K562 (cell line): ENCODE results near the gene TTBK1. TPM values are rescaled to one million over a fixed set of nuclear protein-coding genes. Genes with fewer than 3 reads are reported as not detected.
A peak's percentile ranks its signal among the peaks of the same experiment; 100 is the strongest.

ENCODE experiments used
- ARNT ChIP-seq, 2 experiments: fragments of 450-650 bp; IDR thresholded peaks; 2 replicates each; pipeline ENCODE4 v1.6.1; 2016; ENCODE audit warnings: mild to moderate bottlenecking in 1 of 2
- DPF2 ChIP-seq: fragments of 450-650 bp; IDR thresholded peaks from 2 replicates; pipeline ENCODE4 v1.6.1; 2016
- GATAD2A ChIP-seq: fragments of 450-650 bp; IDR thresholded peaks from 2 replicates; pipeline ENCODE4 v1.6.1; 2017
- MYBL2 ChIP-seq, 2 experiments: fragments of 450-650 bp in 1 of 2; sonication (generic) in 1 of 2; formaldehyde crosslinking in 1 of 2; IDR thresholded peaks; 2 replicates each; pipeline versions ENCODE4 v1.6.1 to v1.8.1; 2017 to 2022; ENCODE audit warnings: borderline replicate concordance in 1 of 2, inconsistent platforms in 1 of 2, low read depth in 1 of 2, mild to moderate bottlenecking in 1 of 2, missing genetic modification reagents in 1 of 2, moderate library complexity in 1 of 2
- PHF20 ChIP-seq: fragments of 450-650 bp; IDR thresholded peaks from 2 replicates; pipeline ENCODE4 v1.6.1; 2018; ENCODE audit not compliant: partially characterized antibody
- PHTF2 ChIP-seq: fragments of 250-450 bp; sonication (Bioruptor Pico); IDR thresholded peaks from 2 replicates; pipeline ENCODE4 v1.5.0; 2021; ENCODE audit warnings: mild to moderate bottlenecking
- POLR2G ChIP-seq: fragments of 200-400 bp; formaldehyde crosslinking; IDR thresholded peaks from 2 replicates; pipeline ENCODE4 v1.6.1; 2017; ENCODE audit warnings: low read depth, mild to moderate bottlenecking, antibody characterized with exemption, low read length, moderate library complexity
- RAD21 ChIP-seq, 2 experiments: fragments of 250-450 bp in 1 of 2; fragments of 450-650 bp in 1 of 2; sonication (Bioruptor Pico) in 1 of 2; formaldehyde crosslinking in 1 of 2; IDR thresholded peaks in 1 of 2; conservative IDR thresholded peaks in 1 of 2; 2 replicates each; pipeline versions ENCODE4 v1.4.0 to v1.8.0; 2020 to 2022; ENCODE audit warnings: mild to moderate bottlenecking in 2 of 2, moderate library complexity in 1 of 2
- SPI1 ChIP-seq: IDR thresholded peaks from 2 replicates; pipeline ENCODE4 v1.6.1; 2011; ENCODE audit warnings: low read depth, low read length, control low read depth, borderline replicate concordance
- ZNF184 ChIP-seq: sonication (generic); formaldehyde crosslinking; IDR thresholded peaks from 2 replicates; pipeline ENCODE4 v1.5.0; 2020; ENCODE audit warnings: missing genetic modification reagents
- ZNF217 ChIP-seq: sonication (generic); formaldehyde crosslinking; IDR thresholded peaks from 2 replicates; pipeline ENCODE4 v1.8.0; 2022; ENCODE audit warnings: mild to moderate bottlenecking, missing genetic modification reagents
- ZNF316 ChIP-seq: fragments of 450-650 bp; IDR thresholded peaks from 2 replicates; pipeline ENCODE4 v1.6.1; 2016
- ZNF431 ChIP-seq: sonication (generic); formaldehyde crosslinking; IDR thresholded peaks from 2 replicates; pipeline ENCODE4 v1.8.0; 2022; ENCODE audit warnings: mild to moderate bottlenecking, missing genetic modification reagents
- ZNF668 ChIP-seq: fragments of 250-450 bp; sonication (Bioruptor Pico); IDR thresholded peaks from 2 replicates; pipeline ENCODE4 v1.8.0; 2022; ENCODE audit warnings: mild to moderate bottlenecking, inconsistent platforms
- polyA plus RNA-seq, 8 experiments: library from polyadenylated mRNA; depleted of rRNA in 4 of 8; stranded (reverse) in 5 of 8; unstranded in 3 of 8; fragments of >200 nt; fragmentation: Nextera tagmentation in 2 of 8; fragmentation: Illumina TruSeq in 1 of 8; extraction: Ambion mirVana in 2 of 8; extraction: Trizol in 1 of 8; gene quantifications; 2 replicates each; pipeline versions ENCODE4 v1.2.1 to v1.2.3, GENCODE V29; 2011 to 2014; ENCODE audit warnings: inconsistent platforms in 1 of 8, missing spikeins in 1 of 8
- total RNA-seq, 7 experiments: library from RNA; depleted of rRNA in 6 of 7; stranded (reverse); fragments of >200 nt in 6 of 7; fragmentation: Illumina TruSeq in 2 of 7; extraction: Trizol in 2 of 7; gene quantifications; 2 replicates each; pipeline versions ENCODE4 v1.2.1 to v1.2.3, GENCODE V29; 2011 to 2021; ENCODE audit warnings: low replicate concordance in 1 of 7
- TF ChIP-seq, protein P1 (sequence below): fragments of 450-650 bp; formaldehyde crosslinking; conservative IDR thresholded peaks from 2 replicates; pipeline ENCODE4 v1.4.0; 2022; ENCODE audit warnings: mild to moderate bottlenecking, missing genetic modification characterization
- TF ChIP-seq, protein P2 (sequence below), 2 experiments: IDR thresholded peaks in 1 of 2; conservative IDR thresholded peaks in 1 of 2; 2 replicates each; pipeline ENCODE4 v1.6.1; 2016; ENCODE audit warnings: low read depth in 2 of 2, mild to moderate bottlenecking in 1 of 2, missing compliant biosample characterization in 1 of 2, missing genetic modification characterization in 1 of 2, moderate library complexity in 1 of 2

Gene TTBK1
- total and polyA plus RNA-seq, 9 of the 15 experiments (the other 6 are each of a cell fraction or from before 2014, with no cell fraction given): not detected

DNA sequence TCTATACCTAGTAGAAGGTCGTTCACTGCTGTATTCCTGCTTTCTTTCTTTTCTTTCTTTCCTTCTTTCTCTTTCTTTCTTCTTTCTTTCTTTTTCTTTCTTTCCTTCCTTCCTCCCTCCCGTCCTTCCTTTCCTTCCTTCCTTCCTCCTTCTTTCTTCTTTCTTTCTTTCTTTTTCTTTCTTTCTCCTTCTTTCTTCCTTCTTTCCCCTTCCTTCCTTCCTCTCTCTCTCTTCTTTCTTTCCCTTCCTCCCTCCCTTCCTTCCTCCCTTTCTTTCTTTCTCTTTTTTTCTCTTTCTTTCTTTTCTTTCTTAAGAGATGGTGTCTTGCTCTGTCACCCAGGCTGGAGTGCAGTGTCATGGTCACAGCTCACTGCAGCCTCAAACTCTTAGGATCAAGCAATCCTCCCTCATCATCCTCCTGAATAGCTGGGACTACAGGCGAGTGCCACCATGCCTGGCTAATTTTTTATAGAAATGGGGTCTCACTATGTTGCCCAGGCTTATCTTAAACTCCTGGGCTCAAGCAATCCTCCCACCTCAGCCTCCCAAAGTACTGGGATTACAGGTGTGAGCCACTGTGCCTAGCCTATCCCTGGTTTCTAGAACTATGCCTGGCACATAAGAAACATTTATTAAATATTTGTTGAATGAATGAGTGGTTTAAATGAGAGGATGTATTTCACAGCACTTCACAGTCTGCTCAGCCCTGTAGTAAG lies 11.4 kb upstream of the TTBK1 start (continued):
- TF ChIP-seq MYBL2 (IDR thresholded peaks at IDR 0.05; ENCODE audit: low read depth): peak; percentile 8; the same call in 1 of the 2 replicates
- no peak for TF ChIP-seq MYBL2 (CRISPR knock-in tag; IDR thresholded peaks at IDR 0.05; ENCODE audit: borderline replicate concordance)
- TF ChIP-seq PHF20: peak; percentile 21
- TF ChIP-seq GATAD2A: peak; percentile 87
- no peak for TF ChIP-seq RAD21 (CRISPR knock-in tag; conservative IDR thresholded peaks at IDR 0.05 in 1 of 2, IDR thresholded peaks at IDR 0.05 in 1 of 2)
- TF ChIP-seq ZNF184 (CRISPR knock-in tag): no peak
- TF ChIP-seq ZNF217 (CRISPR knock-in tag): no peak
- no peak for TF ChIP-seq POLR2G
- TF ChIP-seq, protein P1, sequence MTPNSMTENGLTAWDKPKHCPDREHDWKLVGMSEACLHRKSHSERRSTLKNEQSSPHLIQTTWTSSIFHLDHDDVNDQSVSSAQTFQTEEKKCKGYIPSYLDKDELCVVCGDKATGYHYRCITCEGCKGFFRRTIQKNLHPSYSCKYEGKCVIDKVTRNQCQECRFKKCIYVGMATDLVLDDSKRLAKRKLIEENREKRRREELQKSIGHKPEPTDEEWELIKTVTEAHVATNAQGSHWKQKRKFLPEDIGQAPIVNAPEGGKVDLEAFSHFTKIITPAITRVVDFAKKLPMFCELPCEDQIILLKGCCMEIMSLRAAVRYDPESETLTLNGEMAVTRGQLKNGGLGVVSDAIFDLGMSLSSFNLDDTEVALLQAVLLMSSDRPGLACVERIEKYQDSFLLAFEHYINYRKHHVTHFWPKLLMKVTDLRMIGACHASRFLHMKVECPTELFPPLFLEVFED (CRISPR knock-in tag): peak; percentile 79; the same call in 1 of the 2 replicates
- TF ChIP-seq DPF2: peak; percentile 47
- no peak for TF ChIP-seq ZNF668 (CRISPR knock-in tag)
- TF ChIP-seq, protein P2, sequence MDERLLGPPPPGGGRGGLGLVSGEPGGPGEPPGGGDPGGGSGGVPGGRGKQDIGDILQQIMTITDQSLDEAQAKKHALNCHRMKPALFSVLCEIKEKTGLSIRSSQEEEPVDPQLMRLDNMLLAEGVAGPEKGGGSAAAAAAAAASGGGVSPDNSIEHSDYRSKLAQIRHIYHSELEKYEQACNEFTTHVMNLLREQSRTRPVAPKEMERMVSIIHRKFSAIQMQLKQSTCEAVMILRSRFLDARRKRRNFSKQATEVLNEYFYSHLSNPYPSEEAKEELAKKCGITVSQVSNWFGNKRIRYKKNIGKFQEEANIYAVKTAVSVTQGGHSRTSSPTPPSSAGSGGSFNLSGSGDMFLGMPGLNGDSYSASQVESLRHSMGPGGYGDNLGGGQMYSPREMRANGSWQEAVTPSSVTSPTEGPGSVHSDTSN (CRISPR knock-in tag; IDR thresholded peaks at IDR 0.05; ENCODE audit: low read depth): no peak
- TF ChIP-seq, protein P2 (tag; conservative IDR thresholded peaks at IDR 0.05; ENCODE audit: low read depth): no peak
- TF ChIP-seq ZNF431 (CRISPR knock-in tag): no peak
- peak; percentile 42; the same call in 1 of the 2 replicates for TF ChIP-seq ZNF316
- TF ChIP-seq SPI1: no peak
- TF ChIP-seq PHTF2 (CRISPR knock-in tag): no peak
- peak in 1 of 2 experiments; percentile 35; a peak in 1 of 4 replicates for TF ChIP-seq ARNT (IDR thresholded peaks at IDR 0.05)
